Measurements from ENCODE around the gene CHST12. TPM values are rescaled to one million over a fixed set of nuclear protein-coding genes. Genes with fewer than 3 reads are reported as not detected.
"Not testable (repeated sequence)": the region's sequence is repeated elsewhere in the genome, so short reads cannot be mapped to it uniquely, and the experiment has no call there.

CHST12 gene
- total RNA-seq, 2 experiments from 2014 or later = 70.8 to 103 TPM

- Mint-ChIP-seq H3K27me3 (peaks cover 12% of the 10 kb centered on the region), H3K9me3 (ENCODE audit: low read depth) (no peaks in the 10 kb centered on the region), H3K27ac (no peak overlapping the region), H3K4me3 (no peak overlapping the region), H3K36me3 (peaks cover 3% of the 10 kb centered on the region), H3K4me1 (peaks cover 8% of the 10 kb centered on the region)
- CTCF ChIA-PET = interaction anchor here (0.6 to 7.1 kb wide), 27 partner anchors 10 to 505 kb away, joined by 3 to 108 read pairs (median 4); partner anchors contain the start of genes EIF3B and TTYH3
- ATAC-seq = peak; percentile 95
- peak; percentile 83 for DNase-seq
Observed at GRCh38 chr7:2451171-2452073, 48.0 kb downstream of the CHST12 start.

- H3K4me1 Mint-ChIP-seq = peaks cover 13% of the 10 kb centered on the region
- CTCF ChIA-PET = interaction anchor here (0.8 to 7.1 kb wide), 18 partner anchors 10 to 258 kb away, joined by 3 to 108 read pairs (median 4); no protein-coding TSS in a partner anchor
- H3K9me3 Mint-ChIP-seq (ENCODE audit: low read depth) = no peaks in the 10 kb centered on the region
- ATAC-seq (peak; percentile 37), DNase-seq (no peak)
- peaks cover 4% of the 10 kb centered on the region for H3K36me3 Mint-ChIP-seq
- H3K27ac Mint-ChIP-seq = no peak overlapping the region
- no peak overlapping the region for H3K4me3 Mint-ChIP-seq
- H3K27me3 Mint-ChIP-seq = peaks cover 12% of the 10 kb centered on the region
Observed at GRCh38 chr7:2452074-2452507, 48.7 kb downstream of the CHST12 start.

GRCh38 chr7:2452643-2453270 is 49.3 kb downstream of the CHST12 start:
- ATAC-seq = no peak
- H3K4me3 Mint-ChIP-seq = no peak overlapping the region
- peaks cover 3% of the 10 kb centered on the region for H3K36me3 Mint-ChIP-seq
- peaks cover 19% of the 10 kb centered on the region for H3K4me1 Mint-ChIP-seq
- no peak overlapping the region for H3K27ac Mint-ChIP-seq
- peaks cover 12% of the 10 kb centered on the region for H3K27me3 Mint-ChIP-seq
- no peak for DNase-seq
- no peaks in the 10 kb centered on the region for H3K9me3 Mint-ChIP-seq (ENCODE audit: low read depth)
- CTCF ChIA-PET = interaction anchor here (1.0 to 7.1 kb wide), 9 partner anchors 11 to 257 kb away, joined by 3 to 108 read pairs (median 6); no protein-coding TSS in a partner anchor

GRCh38 chr7:2453849-2454248 is 50.4 kb downstream of the CHST12 start:
- not testable (repeated sequence) for H3K9me3 Mint-ChIP-seq (ENCODE audit: low read depth); DNase-seq; H3K27ac Mint-ChIP-seq; H3K4me3 Mint-ChIP-seq; ATAC-seq; H3K36me3 Mint-ChIP-seq
- CTCF ChIA-PET = interaction anchor here (2.1 to 7.1 kb wide), 2 partner anchors 10 to 16 kb away, joined by 5 to 108 read pairs; no protein-coding TSS in a partner anchor
- H3K4me1 Mint-ChIP-seq = peaks cover 29% of the 10 kb centered on the region
- H3K27me3 Mint-ChIP-seq = peaks cover 12% of the 10 kb centered on the region

GRCh38 chr7:2459674-2460073 is 56.3 kb downstream of the CHST12 start:
- peaks cover 7% of the 10 kb centered on the region for H3K27me3 Mint-ChIP-seq
- H3K9me3 Mint-ChIP-seq (ENCODE audit: low read depth) = no peaks in the 10 kb centered on the region
- no peak overlapping the region for H3K4me3 Mint-ChIP-seq
- H3K36me3 Mint-ChIP-seq = peaks cover 3% of the 10 kb centered on the region
- CTCF ChIA-PET = interaction anchor here (1.7 to 7.3 kb wide), 2 partner anchors 10 to 112 kb away, joined by 4 to 36 read pairs; no protein-coding TSS in a partner anchor
- ATAC-seq (no peak), DNase-seq (no peak)
- H3K4me1 Mint-ChIP-seq = peaks cover 21% of the 10 kb centered on the region
- H3K27ac Mint-ChIP-seq = no peak overlapping the region

- H3K27ac Mint-ChIP-seq = no peak overlapping the region
- DNase-seq = no peak
- H3K27me3 Mint-ChIP-seq = peaks cover 4% of the 10 kb centered on the region
- no peak overlapping the region for H3K4me3 Mint-ChIP-seq
- ATAC-seq = no peak
- H3K36me3 Mint-ChIP-seq = peaks cover 3% of the 10 kb centered on the region
- CTCF ChIA-PET = interaction anchor here (1.7 to 7.3 kb wide), 2 partner anchors 10 to 112 kb away, joined by 4 to 36 read pairs; no protein-coding TSS in a partner anchor
- H3K9me3 Mint-ChIP-seq (ENCODE audit: low read depth) = no peaks in the 10 kb centered on the region
- H3K4me1 Mint-ChIP-seq = peaks cover 21% of the 10 kb centered on the region
Observed at GRCh38 chr7:2460188-2460587, 56.8 kb downstream of the CHST12 start.

- Mint-ChIP-seq H3K4me1 (peaks cover 21% of the 10 kb centered on the region), H3K36me3 (peaks cover 3% of the 10 kb centered on the region), H3K27me3 (peaks cover 2% of the 10 kb centered on the region), H3K27ac (no peak overlapping the region), H3K9me3 (ENCODE audit: low read depth) (no peaks in the 10 kb centered on the region), H3K4me3 (no peak overlapping the region)
- ATAC-seq (peak; percentile 22), DNase-seq (no peak)
- CTCF ChIA-PET = interaction anchor here (7.3 kb wide), 1 partner anchor 9 kb away, joined by 36 read pairs; no protein-coding TSS in a partner anchor
Observed at GRCh38 chr7:2460641-2461040, 57.2 kb downstream of the CHST12 start.

GRCh38 chr7:2461268-2462026 is 58.0 kb downstream of the CHST12 start:
- Mint-ChIP-seq H3K36me3 (peaks cover 3% of the 10 kb centered on the region), H3K27me3 (peaks cover 5% of the 10 kb centered on the region), H3K4me1 (peaks cover 21% of the 10 kb centered on the region), H3K27ac (no peak overlapping the region), H3K9me3 (ENCODE audit: low read depth) (no peaks in the 10 kb centered on the region), H3K4me3 (no peak overlapping the region)
- DNase-seq (no peak), ATAC-seq (no peak)
- CTCF ChIA-PET = interaction anchor here (4.1 to 7.3 kb wide), 2 partner anchors 9 to 10 kb away, joined by 18 to 36 read pairs; no protein-coding TSS in a partner anchor

GRCh38 chr7:2462731-2463130 is 59.3 kb downstream of the CHST12 start:
- CTCF ChIA-PET = interaction anchor here (4.1 to 7.3 kb wide), 2 partner anchors 7 to 11 kb away, joined by 18 to 36 read pairs; no protein-coding TSS in a partner anchor
- ATAC-seq = no peak
- H3K4me1 Mint-ChIP-seq = peaks cover 11% of the 10 kb centered on the region
- H3K36me3 Mint-ChIP-seq = peaks cover under 1% of the 10 kb centered on the region
- no peak overlapping the region for H3K27ac Mint-ChIP-seq
- H3K27me3 Mint-ChIP-seq = peaks cover 5% of the 10 kb centered on the region
- no peak for DNase-seq
- H3K9me3 Mint-ChIP-seq (ENCODE audit: low read depth) = no peaks in the 10 kb centered on the region
- H3K4me3 Mint-ChIP-seq = no peak overlapping the region

GRCh38 chr7:2465928-2466327 is 62.5 kb downstream of the CHST12 start:
- no peak overlapping the region for H3K4me3 Mint-ChIP-seq
- DNase-seq = no peak
- no peaks in the 10 kb centered on the region for H3K9me3 Mint-ChIP-seq (ENCODE audit: low read depth)
- no peaks in the 10 kb centered on the region for H3K36me3 Mint-ChIP-seq
- peaks cover 21% of the 10 kb centered on the region for H3K27me3 Mint-ChIP-seq
- no peak overlapping the region for H3K27ac Mint-ChIP-seq
- CTCF ChIA-PET = interaction anchor here (1.4 kb wide), 1 partner anchor 111 kb away, joined by 3 read pairs; the partner anchor contains the start of gene EIF3B
- ATAC-seq = no peak
- H3K4me1 Mint-ChIP-seq = peaks cover 3% of the 10 kb centered on the region

- Mint-ChIP-seq H3K9me3 (ENCODE audit: low read depth) (no peaks in the 10 kb centered on the region), H3K27me3 (peaks cover 24% of the 10 kb centered on the region), H3K27ac (no peak overlapping the region), H3K36me3 (no peaks in the 10 kb centered on the region), H3K4me3 (no peak overlapping the region), H3K4me1 (peaks cover 5% of the 10 kb centered on the region)
- no peak for ATAC-seq
- CTCF ChIA-PET = interaction anchor here (0.6 to 5.1 kb wide), 4 partner anchors 15 to 186 kb away, joined by 3 to 108 read pairs (median 4); partner anchors contain the start of gene EIF3B
- DNase-seq = no peak
Observed at GRCh38 chr7:2466675-2467074, 63.3 kb downstream of the CHST12 start.

- ATAC-seq = no peak
Observed at GRCh38 chr7:2468227-2468626, 64.8 kb downstream of the CHST12 start.

More at GRCh38 chr7:2468227-2468626, 64.8 kb downstream of the CHST12 start:
- CTCF ChIA-PET = interaction anchor here (0.6 to 5.1 kb wide), 30 partner anchors 9 to 393 kb away, joined by 3 to 108 read pairs (median 5); partner anchors contain the start of genes BRAT1 and TTYH3
- Mint-ChIP-seq H3K9me3 (ENCODE audit: low read depth) (no peaks in the 10 kb centered on the region), H3K27me3 (peaks cover 24% of the 10 kb centered on the region), H3K27ac (no peak overlapping the region), H3K4me1 (peaks cover 5% of the 10 kb centered on the region), H3K4me3 (no peak overlapping the region), H3K36me3 (no peaks in the 10 kb centered on the region)
- no peak for DNase-seq
